CD4-positive, alpha-beta T cell treated with Interferon alpha-2 for 1 hour (primary cell): ENCODE data around the gene SYS1.
"Not testable (repeated sequence)": the region's sequence is repeated elsewhere in the genome, so short reads cannot be mapped to it uniquely, and the experiment has no call there.

Experiments
- DNase-seq, 2 donors: peaks; one replicate each; pipeline ENCODE4 v3.0.0-alpha.2; 2020 to 2022

The SYS1 gene

GRCh38 chr20:45340236-45340847 is 22.6 kb upstream of the SYS1 start:
- DNase-seq: no peak

- no peak for DNase-seq
Measured at GRCh38 chr20:45340951-45341350, 22.0 kb upstream of the SYS1 start.

DNA sequence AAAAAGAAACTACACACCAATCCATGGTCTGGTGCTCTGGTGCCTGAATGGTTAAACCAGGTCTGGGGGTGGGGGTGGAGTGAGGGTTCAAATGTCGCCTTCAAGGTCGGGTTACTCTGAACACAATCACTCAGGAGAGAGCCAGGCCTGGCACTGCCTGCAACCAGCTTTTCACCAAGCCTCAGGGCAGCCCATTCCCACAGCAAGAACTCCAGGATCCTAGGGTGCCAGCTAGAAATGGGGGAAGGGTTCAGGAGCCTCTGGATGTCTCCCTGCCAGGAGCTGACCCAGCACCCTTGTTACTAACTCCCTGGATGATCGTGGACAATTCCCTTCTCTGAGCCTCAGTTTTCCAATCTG is 21.4 kb upstream of the SYS1 start:
- no peak for DNase-seq

GRCh38 chr20:45341939-45342854 is 20.8 kb upstream of the SYS1 start:
- no peak for DNase-seq

- DNase-seq: no peak
Measured at GRCh38 chr20:45342855-45343531, 20.0 kb upstream of the SYS1 start.

DNA sequence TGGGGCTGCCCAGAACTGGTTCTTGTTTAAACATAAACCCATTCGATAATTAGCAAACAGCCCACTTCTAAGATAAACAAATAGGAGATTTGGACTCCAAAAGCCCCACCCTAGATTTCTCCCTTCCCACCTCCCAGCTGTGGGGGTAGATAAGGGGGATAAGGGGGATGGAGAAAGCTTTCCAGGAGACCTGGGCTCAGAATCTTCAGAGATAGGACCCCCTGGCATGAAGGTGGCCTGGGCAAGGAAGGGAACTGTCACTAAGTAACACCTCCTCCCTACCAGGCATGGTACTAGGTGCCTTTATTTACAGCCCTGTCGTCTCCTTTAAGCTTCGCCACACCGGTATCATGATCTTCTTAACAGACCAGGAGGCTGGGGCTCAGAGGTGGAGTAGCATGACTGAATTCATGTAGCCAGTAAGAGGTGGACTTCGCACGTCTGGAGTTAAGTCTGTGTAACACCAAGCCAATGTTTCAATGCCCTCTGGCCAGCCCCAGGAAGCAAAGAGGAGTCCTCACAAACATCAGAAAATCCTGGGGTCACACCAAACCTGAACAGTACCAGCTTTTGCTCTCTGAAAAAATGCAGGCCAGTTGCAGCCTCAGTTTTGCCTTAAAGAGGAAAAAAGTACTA is 19.3 kb upstream of the SYS1 start:
- DNase-seq: no peak

DNA sequence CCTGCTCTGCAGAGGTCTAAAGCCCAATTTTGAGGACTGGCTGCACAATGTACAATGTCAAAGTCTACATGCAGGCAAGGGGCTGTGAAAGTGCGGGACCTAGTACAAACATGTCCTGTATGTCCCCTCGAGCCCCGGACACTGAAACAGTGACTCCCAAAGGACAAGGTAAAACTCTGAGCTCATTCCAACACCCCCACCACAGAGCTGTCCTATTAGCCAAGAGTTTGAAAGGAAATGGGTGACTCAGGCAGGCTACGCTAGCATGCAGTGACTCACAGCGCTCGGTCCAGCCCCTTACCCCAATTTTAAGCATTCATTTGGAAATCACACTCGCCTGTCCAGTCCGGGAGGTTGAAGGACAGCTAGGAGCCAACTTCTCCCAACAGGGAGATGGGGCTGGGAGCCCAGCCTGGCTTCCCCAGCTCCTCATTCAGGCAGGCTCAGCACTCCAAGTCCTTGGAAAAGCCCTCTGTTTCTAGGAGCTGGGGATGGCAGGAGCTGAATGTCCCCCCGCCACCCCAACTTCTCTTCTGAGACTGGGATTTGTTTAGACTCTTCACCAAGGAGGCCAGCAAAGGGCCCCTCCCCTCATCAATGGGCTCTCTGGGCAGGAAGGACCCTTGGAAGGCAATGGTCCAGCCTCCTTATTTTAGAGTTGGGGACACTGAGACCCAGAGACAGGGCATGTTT is 18.6 kb upstream of the SYS1 start:
- DNase-seq: peak in 1 of 2 donors; percentile 28

- no peak for DNase-seq
Measured at GRCh38 chr20:45345104-45345936, 17.6 kb upstream of the SYS1 start.

DNA sequence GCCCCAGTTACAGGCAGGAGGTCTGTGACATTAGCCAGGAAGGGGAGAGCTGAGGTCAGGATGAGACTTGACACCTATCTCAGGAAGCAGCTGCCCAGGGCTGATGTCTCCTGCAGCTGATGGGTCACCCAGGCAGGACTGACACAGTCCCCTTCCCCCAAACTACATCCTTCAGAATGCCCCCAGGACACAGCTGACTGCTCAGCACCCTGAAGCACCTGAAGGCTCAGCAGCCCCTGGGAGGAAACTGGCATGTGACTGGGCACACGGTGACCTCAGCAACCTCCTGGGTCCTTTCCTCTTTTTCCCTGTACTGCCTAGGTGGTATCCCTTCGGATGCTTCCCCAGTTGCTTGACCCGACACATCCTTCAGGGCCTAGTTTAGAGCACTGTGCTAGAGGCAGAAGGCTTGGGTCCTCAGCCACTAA is 16.7 kb upstream of the SYS1 start:
- no peak for DNase-seq

DNA sequence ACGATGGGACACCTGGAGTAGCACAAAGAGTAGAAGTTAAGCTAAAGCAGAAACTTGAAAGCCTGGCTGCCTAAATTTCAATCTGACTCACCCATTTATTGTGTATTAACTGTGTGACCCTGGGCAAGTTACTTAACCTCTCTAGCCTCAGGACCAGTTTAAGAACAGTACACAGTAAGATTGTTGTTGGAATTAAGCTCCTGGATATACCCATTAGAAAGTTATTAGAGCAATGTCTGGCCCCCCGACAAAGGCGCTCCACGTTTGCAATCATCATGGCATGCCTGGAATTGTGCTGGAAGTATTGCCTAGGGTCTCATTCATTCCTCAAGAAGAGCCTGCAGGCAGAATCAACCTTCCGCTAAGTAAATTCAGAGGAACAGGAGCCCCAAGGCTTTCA is 16.1 kb upstream of the SYS1 start:
- DNase-seq: no peak

- no peak for DNase-seq
Measured at GRCh38 chr20:45347297-45347935, 15.5 kb upstream of the SYS1 start.

DNA sequence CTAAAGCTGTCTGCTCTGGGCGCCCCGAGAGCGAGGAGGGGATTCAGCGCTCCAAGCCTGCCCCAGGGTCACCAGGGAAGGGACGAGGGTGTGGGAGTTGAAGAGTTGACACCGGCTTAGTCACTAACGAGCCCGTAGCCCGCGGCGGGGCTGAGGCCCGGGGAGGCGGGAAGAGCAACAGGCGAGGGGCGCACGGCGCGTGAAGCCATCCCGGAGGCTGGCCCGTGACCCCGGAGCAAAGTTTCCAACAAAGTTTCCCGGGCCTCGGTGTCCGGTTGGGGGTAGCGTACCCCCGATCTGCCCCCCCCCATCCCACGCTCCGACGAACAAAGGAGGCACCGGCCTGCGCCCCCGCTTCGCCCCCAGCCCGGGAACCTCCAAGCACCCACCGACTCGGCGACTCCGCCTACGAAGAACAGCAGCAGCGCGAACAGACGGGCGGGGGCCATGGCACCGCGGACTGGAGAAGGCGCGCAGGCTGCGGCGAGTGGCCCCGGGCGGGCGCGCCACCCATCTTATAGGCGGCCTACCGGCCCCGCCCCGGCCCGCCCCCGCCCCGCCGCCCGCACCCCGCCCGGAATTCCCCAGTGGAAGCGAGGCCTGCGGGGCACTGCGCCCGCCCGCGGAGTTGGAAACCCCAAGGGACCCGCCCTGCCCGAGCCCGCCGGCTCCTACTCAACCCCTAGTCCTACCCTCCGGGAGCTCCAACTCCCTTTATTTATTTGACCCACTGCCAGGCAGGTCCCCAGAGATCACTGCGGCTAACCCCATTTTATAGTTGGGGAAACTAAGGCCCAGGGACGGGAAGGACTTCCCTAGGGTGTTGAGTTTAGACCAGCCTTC is 14.8 kb upstream of the SYS1 start, which contains the start of gene SDC4:
Gene SDC4, minus strand, starts transcription at position 489 of the 843 bp plus-strand sequence. Its CDS starts 40 bp downstream, at position 449.
- peak; percentile 37 to 74 for DNase-seq

DNA sequence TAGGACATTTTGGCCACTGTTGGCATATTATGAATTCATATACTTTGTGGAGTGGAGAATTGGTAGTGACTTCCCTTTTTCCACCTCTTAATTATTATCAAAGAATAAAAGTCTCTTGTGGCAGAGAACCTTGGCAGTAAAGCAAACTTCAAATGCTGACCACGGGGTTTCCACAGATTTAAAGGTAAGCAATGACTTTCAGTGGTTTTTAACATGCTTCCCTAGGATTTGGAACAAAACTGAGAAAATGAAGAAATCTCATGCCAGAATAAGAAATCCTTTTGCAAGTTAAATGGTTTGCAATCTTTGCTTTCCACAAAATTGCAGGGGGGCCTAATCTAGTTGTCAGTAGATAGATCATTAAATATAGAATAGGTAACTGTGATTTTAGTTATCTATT is 12.7 kb upstream of the SYS1 start:
- DNase-seq: no peak

DNA sequence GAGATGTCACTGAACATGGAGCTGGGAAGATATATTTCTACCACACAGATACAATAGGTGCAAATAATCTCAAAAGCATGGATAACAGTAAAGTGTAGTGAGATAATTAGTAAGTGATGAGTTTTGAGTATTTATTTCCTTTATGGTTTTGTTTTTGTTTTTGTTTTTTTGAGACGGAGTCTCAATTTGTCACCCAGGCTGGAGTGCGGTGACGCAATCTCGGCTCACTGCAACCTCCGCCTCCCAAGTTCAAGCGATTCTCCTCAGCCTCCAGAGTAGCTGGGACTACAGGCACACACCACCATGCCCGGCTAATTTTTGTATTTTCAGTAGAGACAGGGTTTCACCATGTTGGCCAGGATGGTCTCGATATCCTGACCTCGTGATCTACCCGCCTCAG is 12.2 kb upstream of the SYS1 start:
- DNase-seq: not testable (repeated sequence)

GRCh38 chr20:45352729-45353128 is 10.2 kb upstream of the SYS1 start:
- DNase-seq: no peak

- DNase-seq: no peak
Measured at GRCh38 chr20:45353746-45354145, 9.2 kb upstream of the SYS1 start.

- no peak for DNase-seq
Measured at GRCh38 chr20:45354423-45355208, 8.3 kb upstream of the SYS1 start.

GRCh38 chr20:45355209-45356084 is 7.5 kb upstream of the SYS1 start:
- DNase-seq: no peak
